Measurements from ENCODE around the gene AIFM3.
"Not testable (repeated sequence)": the region's sequence is repeated elsewhere in the genome, so short reads cannot be mapped to it uniquely, and the experiment has no call there.

AIFM3 gene

GRCh38 chr22:20959578-20960461 is 7.2 kb upstream of the AIFM3 start:
- no peak for DNase-seq

DNA sequence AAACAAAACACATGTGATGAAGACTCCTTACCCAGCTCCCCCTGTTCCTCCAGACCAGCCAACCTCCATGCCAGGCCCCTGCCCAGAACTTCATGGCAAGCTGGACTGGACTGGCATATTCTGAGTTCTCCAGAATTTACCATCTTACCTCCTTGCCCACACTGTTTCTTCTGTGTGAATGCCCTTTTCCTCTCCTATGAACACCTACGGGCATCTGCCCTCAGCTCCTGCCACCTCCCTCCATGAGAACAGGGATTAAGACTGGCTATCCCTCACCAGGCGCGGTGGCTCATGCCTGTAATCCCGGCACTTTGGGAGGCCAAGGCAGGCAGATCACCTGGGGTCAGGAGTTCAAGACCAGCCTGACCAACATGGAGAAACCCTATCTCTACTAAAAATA is 6.4 kb upstream of the AIFM3 start:
- no peak for DNase-seq

DNA sequence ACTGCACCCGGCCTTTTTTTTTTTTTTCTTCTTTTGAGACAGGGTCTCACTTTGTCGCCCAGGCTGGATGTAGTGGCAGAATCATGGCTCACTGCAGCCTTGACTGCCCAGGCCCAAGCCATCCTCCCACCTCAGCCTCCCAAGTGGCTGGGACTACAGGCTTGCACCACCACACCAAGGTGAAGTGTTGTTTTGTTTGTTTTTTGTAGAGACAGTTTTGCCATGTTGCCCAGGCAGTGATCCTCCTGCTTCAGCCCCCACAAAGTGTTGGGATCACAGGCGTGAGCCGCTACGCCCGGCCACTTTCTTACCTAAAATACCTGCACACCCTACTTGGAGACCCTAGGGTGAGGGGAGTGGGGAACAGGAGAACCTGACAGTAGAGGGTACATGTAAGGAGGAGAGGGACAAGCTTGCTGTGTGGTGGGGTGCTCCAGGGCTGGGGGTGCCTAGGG is 4.5 kb upstream of the AIFM3 start:
- DNase-seq: no peak

- no peak for DNase-seq
Measured at GRCh38 chr22:20963201-20964052, 3.6 kb upstream of the AIFM3 start.

- no peak for DNase-seq
Measured at GRCh38 chr22:20964090-20964798, 2.8 kb upstream of the AIFM3 start.

DNA sequence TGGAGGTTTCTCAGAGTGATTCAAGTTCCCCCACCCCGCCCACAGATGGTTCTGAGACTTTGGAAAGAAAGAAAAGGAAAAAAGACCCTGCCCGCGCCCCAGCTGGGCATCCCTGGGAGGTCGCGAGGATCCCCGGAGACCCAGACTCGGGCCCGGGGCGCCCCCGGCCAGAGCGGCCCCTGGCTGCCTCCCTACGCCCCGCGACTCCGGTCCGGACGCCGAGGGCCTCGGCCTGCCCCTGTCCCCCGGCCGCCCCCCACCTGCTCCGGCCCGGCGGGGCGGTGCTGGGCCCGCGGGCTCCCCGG is 2.3 kb upstream of the AIFM3 start:
- DNase-seq: peak; percentile 38

DNA sequence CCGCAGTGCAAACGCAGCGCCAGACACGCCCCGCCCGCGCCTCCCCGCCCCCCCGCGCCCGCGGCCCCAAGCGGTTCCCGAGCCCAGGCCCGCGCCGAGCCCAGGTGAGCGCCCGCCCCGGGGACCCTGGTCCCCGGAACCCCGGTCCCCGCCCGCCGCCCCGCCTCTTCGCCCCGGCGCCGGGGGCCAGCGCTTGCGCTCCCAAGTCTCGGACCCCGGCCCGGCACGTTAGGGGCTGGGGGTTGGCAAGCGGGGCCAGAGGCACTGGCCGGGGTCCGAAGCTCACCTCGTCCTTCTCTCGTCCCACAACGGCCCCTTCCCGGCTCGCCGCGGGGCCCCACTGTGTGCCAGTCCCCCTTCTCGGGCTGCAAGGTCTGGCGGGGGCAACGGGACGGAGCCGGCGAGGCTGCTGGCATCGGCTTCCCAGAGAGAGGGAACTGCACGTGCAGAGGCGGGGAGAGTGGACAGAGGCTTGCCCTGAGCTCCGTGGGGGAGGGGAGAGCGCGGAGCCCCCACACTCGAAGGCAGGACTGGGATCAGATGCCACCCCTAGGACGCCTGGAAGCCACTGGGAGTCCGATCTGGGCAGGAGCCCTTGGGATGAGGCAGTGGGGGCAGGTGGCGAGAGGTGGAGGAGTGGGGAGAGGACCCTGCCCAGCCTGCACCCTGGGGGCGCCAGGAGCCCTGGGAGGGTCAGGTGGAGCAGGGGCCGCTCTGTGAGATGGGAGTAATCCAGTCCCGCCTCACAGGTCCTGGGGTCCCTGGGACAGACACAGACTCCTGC is 1.8 kb upstream of the AIFM3 start:
- no peak for DNase-seq

DNA sequence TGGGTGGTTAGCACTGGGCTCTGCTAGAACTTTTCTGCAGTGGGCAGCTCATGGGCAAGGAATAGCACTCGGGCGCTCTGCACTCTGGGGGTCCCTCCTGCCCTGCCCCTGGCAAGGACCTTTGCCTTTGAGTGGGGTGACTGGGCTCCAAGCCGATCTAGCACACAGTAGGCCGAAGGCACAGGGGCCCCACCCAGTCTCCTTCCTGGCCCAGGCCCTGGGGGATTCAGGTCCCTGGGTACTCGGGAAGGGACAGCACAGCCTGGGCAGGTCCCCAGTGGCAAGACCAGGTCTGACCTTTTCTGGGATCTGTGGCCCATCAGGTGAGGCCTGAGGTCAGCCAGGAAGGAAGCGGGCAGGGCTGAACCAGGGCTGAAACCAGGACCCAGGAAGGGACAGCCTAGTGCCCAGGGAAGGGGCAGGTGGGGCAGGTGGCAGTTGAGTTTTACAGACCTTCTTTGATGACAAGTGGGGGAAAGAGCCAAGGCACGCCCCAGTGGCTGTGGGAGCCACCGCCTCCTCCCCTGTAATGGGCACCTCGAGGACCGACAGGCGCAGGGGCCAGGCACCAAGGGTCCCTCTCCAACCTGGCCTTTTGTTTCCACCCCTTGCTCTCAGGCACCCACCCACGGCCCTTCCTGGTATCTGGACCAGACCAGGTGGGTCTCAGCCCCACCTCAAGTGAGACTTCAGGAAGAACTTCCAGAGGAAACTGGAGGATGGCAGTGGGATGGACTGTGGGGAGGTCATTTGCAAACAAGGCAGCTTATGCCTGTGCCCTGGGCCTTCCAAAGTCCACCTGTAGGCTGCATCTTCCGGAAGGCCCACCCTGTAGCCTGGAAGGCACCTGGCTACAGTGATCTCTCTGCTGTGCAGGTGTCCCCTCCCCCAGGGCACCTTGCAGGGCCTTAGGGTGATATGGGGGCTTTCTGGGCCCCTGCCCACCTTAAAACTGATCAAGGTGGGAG is 883 bp upstream of the AIFM3 start:
- DNase-seq: no peak

DNA sequence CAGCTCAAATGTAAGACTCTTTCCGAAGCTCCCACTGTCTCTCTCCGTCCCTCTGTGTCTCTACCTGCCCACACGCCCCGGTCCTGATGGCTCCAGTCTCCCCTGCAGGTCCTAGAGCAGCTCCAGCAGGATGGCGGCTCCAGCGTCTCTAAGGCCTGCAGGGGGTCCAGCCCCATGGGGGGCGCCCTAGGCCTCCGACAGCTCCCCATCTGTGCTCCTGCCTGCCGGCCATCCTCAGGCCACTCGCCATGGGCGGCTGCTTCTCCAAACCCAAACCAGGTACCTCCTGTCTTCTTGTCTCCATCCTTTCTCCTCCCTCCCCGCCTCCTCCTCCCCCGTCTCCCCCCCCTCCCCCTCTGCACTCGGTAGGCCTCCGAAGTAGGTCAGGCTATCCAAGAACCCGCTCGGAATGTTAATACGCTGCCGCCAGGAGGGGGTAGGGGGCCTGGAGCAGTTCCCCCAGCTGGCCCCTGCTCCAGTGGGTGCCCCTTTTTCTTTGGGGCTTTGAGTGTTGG is 699 bp downstream of the AIFM3 start:
- DNase-seq: no peak

GRCh38 chr22:20968281-20968977 is 1.4 kb downstream of the AIFM3 start:
- DNase-seq: no peak

- no peak for DNase-seq
Measured at GRCh38 chr22:20970939-20971657, 4.0 kb downstream of the AIFM3 start.

- DNase-seq: not testable (repeated sequence)
Measured at GRCh38 chr22:20972014-20972694, 5.1 kb downstream of the AIFM3 start.

DNA sequence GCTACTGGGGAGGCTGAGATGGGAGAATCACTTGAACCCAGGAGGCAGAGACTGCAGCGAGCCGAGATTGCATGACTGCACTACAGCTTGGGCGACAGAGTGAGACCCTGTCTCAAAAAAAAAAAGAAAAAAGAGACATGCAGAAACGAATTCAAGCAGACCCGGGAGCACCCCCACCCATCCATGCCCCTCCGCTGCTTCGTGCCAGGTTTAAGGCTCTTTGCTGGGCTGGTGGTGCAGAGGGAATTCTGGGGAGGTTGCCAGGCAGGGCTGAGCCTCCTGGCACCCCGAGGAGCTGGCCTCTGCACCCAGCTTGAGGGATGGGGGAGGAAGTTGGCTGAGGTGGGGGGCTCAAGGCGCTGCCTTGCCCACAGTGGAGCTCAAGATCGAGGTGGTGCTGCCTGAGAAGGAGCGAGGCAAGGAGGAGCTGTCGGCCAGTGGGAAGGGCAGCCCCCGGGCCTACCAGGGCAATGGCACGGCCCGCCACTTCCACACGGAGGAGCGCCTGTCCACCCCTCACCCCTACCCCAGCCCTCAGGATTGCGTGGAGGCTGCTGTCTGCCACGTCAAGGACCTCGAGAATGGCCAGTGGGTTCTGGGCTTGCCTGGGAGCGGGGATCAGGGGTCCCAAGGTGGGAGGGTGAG is 6.0 kb downstream of the AIFM3 start:
- DNase-seq: no peak

DNA sequence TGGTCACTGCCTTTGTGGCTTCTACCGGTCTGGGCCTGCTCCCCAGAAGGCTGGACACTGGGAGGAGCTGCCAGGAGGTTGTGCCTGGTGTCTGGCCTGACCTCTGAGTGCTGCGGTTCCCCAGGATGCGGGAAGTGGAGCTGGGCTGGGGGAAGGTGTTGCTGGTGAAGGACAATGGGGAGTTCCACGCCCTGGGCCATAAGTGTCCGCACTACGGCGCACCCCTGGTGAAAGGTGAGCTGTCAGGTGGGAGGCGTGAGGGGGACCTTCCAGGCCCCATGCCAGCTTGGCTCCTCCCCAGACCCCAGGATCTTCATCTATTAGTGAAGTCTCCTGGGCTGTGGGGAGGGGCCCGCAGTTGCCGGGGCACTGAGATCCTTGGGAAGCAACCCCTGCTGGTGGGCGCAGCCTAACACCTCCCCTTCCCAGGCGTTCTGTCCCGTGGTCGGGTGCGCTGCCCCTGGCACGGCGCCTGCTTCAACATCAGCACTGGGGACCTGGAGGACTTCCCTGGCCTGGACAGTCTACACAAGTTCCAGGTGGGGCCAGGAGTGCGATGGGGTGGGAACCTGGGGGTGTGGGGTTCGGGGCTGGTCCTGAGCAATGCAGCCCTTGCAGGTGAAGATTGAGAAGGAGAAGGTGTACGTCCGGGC is 6.7 kb downstream of the AIFM3 start:
- DNase-seq: no peak

GRCh38 chr22:20974336-20974955 is 7.4 kb downstream of the AIFM3 start:
- DNase-seq: no peak

- DNase-seq: no peak
Measured at GRCh38 chr22:20975541-20976290, 8.7 kb downstream of the AIFM3 start.
